HG03354 (cell line): Measurements from ENCODE around the gene E4F1.
"Not testable (repeated sequence)": the region's sequence is repeated elsewhere in the genome, so short reads cannot be mapped to it uniquely, and the experiment has no call there.

Experiments
- ATAC-seq: cut with Tn5 transposase; IDR thresholded peaks from one replicate; pipeline ENCODE4 v1.9.1; 2021; ENCODE audit warnings: mild to moderate bottlenecking; ENCODE audit not compliant: unreplicated experiment, poor library complexity, severe bottlenecking

E4F1 gene

DNA sequence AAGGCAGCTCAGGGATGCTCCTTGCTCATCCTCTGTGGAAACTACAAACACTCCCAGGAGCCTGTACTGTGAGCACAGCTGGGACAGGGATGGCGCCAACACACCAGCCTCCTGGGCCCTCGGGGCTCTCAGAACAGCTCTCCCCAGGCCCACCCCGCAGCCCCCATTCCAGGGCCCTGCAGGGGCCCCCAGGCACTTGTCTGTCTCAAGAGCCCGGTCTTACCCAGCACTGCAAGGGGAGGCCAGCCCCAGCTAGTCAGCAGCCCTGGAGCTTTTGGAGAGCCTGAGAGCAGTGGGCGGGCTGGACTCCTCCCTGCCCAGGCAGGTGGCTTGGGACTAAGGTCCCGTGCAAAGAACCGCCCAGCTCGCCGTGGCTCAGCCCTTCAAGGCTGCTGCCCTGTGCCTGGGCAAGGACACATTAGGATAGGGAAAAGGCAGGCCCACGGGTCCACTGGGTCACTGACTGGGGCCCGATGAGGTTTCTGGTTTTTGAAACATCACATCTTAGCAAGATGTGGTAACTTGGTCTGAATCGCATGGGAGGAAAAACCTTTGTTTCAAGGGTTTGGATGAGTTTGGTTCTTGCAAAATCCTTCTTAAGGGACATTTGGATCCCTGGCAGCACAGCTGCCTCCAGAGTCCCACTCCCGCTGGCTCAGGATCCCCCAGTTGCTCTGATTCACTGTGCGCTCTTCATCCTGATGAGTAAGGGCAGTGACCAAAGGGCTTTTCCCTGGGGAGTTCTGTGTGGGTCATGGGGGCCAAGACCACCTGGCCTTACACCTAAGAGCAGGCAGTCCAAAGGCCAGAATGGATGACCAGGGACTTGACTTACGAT is 15.7 kb downstream of the E4F1 start:
- no peak for ATAC-seq

GRCh38 chr16:2240331-2240730 is 16.9 kb downstream of the E4F1 start:
- ATAC-seq = not testable (repeated sequence)

DNA sequence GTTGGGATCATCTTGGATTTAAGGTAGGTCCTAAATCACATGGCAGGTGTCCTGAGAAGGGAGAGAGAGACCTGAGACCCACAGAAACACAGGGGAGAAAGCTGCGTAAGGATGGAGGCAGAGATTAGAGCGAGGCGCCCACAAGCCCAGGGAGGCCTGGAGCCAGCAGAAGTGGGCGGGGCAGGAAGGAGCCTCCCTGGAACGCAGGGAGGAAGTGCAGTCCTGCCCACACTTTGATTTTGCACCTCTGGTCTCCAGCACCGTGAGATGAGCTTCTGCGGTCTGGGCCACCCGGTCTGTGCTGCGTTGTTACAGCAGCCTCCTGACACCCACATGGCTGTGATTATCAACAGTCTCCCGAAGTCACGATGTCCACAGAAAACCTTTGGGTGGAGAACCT is 19.2 kb downstream of the E4F1 start:
- no peak for ATAC-seq

DNA sequence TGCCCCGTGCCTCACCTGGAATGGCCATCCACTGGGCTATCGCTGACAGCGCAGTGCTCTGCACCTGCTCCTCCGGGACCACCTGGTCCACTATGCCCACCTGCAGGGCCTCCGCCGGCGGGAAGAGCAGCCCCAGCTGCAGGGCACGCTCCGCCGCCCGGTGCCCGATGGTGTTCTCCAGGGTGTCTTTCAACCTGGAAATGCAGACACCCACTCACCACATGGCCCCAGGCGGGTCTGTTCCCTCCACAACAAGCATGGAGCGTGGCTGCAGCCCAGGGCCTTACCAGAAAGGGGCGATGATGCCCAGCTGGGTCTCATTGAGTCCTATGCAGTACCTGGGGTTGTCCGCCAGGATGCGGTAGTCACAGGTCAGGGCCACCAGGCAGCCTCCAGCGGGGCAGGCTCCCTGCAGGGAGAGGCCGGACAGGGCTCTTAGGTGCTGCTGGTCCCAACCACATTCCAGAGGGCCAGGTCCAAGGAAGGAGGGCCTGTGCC is 19.7 kb downstream of the E4F1 start:
- ATAC-seq = no peak

DNA sequence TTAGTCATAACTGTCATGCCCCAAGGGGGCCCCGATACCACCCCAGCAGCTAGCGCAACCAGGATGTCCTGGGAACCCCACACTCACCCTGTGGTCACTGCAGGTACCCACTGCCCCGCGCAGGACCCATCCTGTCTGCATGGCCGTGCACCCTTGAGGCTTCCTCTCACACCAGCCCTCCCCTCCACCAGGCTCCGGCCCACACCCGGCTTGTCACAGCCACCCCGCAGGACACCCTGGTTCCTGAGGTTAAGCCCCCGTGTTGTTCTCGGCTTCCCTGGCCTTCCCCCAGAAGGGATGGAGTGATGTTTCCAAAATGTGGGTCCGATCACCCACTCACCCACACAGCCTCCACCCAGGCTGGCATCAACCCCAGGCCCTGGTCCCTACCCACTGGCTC is 20.4 kb downstream of the E4F1 start:
- no peak for ATAC-seq

- no peak for ATAC-seq
These were observed 20.9 kb downstream of the E4F1 start for GRCh38 chr16:2244301-2244700.

DNA sequence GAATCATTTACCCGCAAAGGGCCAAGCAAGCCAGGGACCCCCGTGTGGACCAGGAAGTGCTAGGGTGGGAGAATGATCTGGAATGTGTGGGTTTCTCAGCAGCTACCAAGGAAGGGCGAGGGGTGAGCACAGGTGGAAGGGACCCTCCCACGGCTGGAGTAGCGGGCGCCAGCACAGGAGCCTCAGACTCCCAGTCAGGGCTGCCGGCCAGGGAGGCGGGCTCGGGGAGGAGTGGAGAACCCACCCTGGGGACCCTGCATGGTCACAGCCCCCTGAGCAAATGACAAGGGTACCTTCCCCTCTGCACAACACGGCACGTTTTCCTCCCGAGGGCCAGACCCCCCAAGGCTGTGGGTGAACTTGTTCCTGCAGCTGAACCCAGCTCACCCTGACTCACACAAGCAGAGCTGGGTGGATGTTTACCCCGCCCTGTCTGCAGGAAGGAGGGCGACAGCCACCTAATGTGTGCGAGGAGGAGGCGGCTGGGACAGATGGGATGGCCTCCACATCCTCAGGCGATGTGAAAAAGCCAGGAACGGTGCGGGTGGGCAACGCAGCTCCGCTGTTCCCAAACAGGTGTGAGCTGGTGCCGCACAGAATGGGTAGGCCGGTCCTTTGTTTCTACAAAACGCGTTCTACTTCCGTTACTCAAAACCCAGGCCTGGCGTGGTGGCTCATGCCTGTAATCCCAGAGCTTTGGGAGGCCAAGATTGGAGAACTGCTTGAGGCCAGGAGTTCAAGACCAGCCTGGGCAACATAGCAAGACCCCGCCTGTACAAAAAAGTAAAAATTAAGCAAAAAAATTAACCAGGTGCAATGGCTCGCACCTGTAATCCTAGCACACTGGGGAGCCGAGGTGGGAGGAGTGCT is 21.8 kb downstream of the E4F1 start:
- no peak for ATAC-seq

DNA sequence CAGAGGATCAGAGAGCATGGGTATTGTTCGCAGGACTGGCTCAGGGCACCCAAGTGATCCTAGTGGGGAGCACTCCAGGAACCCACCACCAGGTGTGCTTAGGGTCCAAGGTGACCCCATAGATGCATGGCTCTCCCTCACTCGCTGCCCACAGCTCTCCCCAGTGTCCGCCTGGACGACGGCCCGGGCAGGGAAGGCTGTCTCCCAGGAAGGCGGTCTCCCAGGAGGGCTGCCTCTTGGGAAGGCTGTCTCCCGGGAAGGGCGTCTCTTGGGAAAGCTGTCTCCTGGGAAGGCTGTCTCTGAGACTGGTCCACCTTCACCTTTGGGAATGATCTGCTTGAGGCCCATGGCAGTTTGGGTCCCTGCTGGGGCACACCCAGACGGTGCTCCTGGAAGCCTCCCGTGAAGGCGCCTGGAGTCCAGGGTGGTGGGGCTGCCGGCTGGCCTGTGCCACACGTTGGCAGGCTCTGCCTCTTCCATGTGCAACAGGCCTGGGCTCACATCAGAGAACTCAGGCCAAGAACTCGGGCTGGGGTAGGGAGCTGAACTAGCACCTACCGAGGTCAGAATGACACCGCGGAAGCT is 23.0 kb downstream of the E4F1 start:
- no peak for ATAC-seq

GRCh38 chr16:2250652-2251295 is 27.4 kb downstream of the E4F1 start:
- no peak for ATAC-seq

GRCh38 chr16:2251296-2252111 is 28.1 kb downstream of the E4F1 start, which contains the start of gene ECI1:
TSS of gene ECI1 (minus strand) at chr16:2251587. CDS start at chr16:2251566, 21 bp downstream.
- peak; percentile 79 for ATAC-seq

- no peak for ATAC-seq
These were observed 29.4 kb downstream of the E4F1 start for GRCh38 chr16:2252806-2253148.

DNA sequence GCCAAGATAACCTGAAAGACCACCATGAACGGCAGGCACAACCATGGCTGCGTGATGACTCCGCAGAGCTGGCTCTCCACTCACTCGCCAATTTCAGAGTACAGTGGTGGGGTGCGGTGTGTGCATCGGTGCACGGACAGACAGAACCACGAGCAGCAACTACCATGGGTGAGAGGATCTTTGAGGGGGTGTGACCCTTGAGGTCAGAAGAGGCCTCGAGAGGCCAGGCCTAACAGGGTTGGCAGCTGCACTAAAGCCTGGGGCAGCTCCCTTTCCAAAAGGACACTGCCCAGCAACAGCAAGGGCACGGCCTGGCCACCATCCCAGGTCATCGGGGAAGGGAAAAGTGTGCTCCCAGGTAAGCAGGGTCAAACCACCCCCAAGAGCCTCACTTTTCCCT is 29.9 kb downstream of the E4F1 start:
- ATAC-seq = no peak

- ATAC-seq = no peak
These were observed 33.2 kb downstream of the E4F1 start for GRCh38 chr16:2256531-2257140.

- no peak for ATAC-seq
These were observed 34.3 kb downstream of the E4F1 start for GRCh38 chr16:2257726-2258125.

GRCh38 chr16:2258530-2258929 is 35.1 kb downstream of the E4F1 start:
- not testable (repeated sequence) for ATAC-seq

GRCh38 chr16:2260250-2260649 is 36.9 kb downstream of the E4F1 start:
- ATAC-seq = no peak

DNA sequence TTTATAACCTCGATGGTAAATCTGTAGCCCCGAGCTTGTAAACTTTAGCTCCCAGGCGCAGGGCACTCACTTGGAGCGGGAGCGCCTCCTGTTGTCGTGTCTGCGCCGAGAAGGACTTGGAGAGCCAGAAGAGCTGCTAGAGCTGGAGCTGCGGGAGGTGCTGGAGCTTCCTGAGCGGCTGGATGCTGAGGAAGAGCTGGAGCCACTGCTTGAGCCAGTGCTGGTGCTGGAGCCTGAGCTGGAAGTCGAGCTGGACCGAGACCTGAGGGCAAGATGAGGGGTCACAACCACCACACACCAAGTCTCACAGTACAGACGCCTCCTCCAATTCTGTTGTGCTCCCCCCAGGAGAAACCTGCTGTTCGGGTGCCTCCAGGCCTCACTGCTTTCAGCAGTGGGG is 39.6 kb downstream of the E4F1 start:
- not testable (repeated sequence) for ATAC-seq

DNA sequence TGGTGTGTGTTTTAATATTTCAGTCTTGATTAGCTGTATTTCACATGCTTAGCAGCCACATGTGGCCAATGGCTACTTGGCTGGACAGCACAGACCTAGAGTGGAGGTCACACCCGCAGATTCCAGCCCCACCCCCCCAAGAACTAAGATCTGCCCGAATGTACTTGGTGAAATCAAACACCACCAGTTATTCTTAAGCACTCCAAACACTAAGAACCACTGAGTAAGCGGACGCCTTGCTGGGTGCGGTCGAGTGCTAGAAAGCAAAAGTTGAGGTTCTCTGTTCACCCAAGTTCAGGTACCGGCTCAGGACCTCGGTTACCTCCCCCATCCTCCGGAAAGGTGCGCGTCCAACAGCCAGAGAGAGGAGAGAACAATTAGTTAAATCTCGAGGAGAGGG is 43.5 kb downstream of the E4F1 start:
- ATAC-seq = not testable (repeated sequence)

DNA sequence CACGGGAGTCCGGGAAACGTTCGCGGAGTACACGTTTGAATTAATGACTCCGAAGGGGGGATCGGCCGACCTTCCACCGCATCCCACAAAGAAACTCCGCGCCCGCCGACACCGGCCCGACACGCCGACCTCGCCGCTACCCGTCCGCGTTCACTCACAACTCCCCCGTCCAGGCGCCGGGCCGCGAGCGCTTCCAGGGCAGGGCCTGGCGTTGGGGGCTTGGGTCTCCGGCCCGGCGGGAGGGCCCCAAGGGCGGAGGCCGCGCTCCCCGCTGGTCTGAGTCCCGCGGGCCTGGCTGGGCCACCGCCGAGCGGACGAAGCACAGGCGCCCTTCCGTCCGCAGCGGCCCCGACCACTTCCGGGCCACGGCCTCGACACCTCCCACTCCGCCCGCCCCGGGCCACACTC is 44.1 kb downstream of the E4F1 start:
- peak; percentile 64 for ATAC-seq
